ENCODE data around the gene TAMALIN.
A peak's percentile ranks its signal among the peaks of the same experiment; 100 is the strongest.

The TAMALIN gene

DNA sequence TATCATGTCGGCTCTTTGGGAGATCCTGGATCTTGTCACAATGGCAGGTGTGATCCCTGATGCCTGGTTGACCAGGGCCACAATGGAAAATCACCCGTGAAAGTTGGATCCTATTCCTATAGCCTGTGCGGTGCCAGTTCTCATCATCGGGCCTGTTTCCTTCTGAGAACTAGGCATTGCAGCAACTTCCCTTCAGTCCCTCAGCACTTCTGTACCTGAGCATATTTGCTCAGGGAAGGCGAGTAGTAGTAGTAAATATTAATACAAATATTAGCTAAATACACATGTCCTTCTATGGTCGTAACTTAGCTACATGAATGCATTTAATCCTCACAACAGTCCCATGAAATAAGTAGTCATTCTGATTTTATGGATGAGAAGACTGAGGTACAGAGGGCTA lies 22.1 kb upstream of the TAMALIN start:
- no peak for DNase-seq (ENCODE audit: low read depth in 2 of 2)

DNA sequence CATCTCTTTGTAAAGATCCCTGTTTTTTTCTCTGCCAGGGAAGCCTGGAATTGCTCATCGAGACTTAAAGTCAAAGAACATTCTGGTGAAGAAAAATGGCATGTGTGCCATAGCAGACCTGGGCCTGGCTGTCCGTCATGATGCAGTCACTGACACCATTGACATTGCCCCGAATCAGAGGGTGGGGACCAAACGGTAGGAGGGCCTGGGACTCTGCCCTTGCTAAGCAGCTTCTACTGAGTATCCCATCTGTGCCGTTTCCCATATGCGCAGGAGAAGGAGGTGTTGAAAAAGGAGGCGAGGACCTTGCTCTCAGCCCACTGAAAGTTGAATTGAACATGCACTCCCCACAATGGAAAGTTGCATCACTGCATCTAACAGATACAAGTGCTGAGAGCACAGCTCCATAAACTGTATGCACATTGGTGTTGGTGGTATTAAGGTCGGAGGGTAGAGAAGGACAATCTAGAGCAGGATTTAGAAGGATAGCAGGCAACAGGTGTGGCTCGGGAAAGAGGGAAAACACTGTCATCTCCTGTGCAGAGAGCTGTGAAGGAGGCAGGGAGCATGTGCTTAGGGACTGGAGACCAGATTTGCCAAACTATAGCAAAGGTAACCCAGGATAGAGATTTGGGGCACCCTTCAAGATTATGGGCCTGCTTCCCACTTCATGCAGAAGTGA lies 21.5 kb upstream of the TAMALIN start:
- DNase-seq (ENCODE audit: low read depth in 2 of 2), result no peak

GRCh38 chr12:51986834-51987233 lies 19.9 kb upstream of the TAMALIN start:
- DNase-seq (ENCODE audit: low read depth in 2 of 2), result no peak

- DNase-seq (ENCODE audit: low read depth in 2 of 2), result no peak
Measured at GRCh38 chr12:51992246-51992645, 14.5 kb upstream of the TAMALIN start.

GRCh38 chr12:51994539-51994820 lies 12.3 kb upstream of the TAMALIN start:
- DNase-seq (ENCODE audit: low read depth in 2 of 2), result no peak

- DNase-seq (ENCODE audit: low read depth in 2 of 2), result no peak
Measured at GRCh38 chr12:51994959-51995358, 11.8 kb upstream of the TAMALIN start.

GRCh38 chr12:51997136-51997535 lies 9.6 kb upstream of the TAMALIN start:
- no peak for DNase-seq (ENCODE audit: low read depth in 2 of 2)

- DNase-seq (ENCODE audit: low read depth in 2 of 2), result no peak
Measured at GRCh38 chr12:52003016-52003550, 3.7 kb upstream of the TAMALIN start.

DNA sequence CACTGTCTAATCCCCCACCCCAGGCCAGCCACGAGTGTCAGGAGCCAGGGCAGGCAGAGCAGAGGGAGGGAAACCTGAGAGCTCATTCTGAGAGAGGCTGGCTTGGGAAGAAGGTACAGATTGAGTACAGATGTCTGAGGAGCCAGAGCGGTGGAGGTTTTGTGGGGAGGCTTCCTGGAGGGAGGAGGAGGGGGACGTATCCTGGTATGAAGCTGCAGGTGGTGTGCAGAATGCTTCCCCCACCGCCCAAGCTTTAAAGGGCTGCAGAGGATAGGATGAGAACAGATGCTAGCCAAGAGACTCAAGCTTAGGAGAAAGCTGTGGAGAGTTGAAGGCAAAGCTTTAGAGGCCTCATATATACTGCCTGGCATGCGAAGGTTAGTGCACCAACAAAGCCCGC lies 3.2 kb upstream of the TAMALIN start:
- DNase-seq (ENCODE audit: low read depth in 2 of 2), result no peak

DNA sequence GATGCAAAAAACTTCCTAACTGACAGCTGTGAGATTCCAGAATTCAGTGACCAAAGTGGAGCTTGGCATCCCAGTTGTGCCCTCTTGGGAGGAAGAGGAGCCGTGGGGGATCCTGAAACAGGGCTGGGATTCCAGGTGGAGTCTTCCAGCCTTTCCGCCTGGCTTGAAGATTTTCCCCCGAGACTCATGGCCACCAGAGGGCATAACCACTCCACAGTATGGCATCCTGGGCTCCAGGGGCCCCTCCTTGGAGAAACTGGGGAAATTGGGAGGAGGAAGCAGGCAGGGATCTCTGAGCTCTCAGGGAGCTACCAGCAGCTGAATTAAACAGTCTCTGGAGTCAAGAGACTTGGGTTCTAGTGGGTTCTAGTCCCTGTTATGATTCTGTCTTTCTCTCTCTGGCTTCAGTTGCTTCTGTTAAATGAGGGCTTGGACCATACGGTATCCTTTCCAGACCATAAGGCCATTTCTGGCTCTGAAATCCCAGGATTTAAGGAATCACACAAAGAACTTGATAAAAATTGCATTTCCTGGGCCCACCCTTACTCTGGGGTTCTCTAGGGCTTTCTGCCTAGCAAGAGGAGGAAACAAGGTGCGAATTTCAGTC lies 2.6 kb upstream of the TAMALIN start:
- no peak for DNase-seq (ENCODE audit: low read depth in 2 of 2)

GRCh38 chr12:52005218-52005902 lies 1.4 kb upstream of the TAMALIN start:
- no peak for DNase-seq (ENCODE audit: low read depth in 2 of 2)

DNA sequence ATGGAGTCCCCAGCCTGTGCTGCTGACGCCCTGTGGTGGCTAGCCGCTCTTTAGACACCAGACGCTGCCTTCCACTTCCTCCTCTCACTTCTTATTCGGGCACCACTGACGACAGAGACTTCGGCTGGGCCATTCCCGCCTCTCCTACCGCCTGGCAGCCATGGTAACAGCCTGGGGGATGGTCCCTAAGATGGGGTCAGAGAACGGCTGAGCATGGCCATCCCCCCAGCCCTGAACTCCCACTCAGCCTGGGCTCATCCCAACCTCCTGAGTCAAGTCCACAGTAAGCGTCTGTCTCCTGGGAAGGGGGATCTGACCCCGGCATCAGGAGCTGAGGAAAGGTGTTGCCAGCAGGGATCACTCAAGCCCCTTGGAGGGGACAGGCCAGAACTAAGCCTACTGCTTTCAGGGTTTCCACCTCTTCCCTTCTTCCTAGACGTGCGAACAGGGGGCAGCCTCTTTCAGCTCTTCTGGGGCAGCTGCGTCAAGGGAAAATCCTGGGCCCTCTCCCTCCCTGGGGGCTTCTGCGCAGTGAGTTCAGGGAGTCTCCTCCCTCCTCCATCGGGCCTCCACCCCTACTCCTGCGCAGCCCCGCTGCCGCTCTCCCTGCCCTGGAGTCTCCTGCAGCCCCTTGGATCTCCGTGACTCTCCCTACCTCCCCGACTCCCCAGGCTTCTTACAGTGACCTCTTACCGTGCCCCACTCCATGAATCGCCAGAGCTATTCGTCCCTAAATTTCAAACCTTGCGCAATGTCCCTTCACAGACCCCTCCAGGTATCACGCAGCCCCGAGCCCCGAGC lies 643 bp upstream of the TAMALIN start:
- DNase-seq (ENCODE audit: low read depth in 2 of 2), result no peak

- DNase-seq (ENCODE audit: low read depth in 2 of 2), result peak; percentile 28 to 30
Measured at GRCh38 chr12:52007158-52007921, 594 bp downstream of the TAMALIN start.

- DNase-seq (ENCODE audit: low read depth in 2 of 2), result no peak
Measured at GRCh38 chr12:52007982-52008510, 1.3 kb downstream of the TAMALIN start.

DNA sequence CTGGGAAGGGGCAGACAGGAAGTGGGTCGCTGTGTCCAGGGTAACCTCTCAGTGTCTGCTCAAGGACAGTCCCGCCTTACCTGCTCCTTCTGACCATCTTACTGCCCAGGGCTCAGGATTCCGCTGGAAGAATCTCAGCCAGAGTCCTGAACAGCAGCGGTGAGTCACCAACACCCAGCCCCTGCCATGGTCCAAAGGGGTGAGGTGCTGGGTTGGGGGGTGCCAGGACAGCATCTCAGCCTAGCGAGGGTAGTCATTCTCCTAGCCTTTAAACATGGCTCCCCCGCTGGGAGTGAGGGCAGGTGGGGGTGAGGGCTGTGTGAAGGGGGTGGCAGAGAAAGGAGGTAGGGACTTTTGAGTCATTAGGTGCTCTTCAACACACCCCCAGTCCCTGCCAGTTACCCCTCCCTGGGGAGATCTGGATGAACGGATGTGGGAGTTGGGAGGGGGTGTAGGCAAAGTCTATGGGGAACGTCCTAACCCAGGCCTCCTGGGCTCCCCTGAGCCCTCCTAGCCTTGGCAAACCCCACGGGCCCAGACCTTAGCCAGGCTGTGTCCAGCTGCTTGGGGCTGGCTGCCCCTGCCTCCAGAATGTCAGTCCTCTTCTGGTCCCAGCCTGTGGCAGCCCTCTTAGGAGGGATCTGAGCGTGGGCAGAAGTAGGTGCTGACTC lies 2.5 kb downstream of the TAMALIN start:
- no peak for DNase-seq (ENCODE audit: low read depth in 2 of 2)

GRCh38 chr12:52010152-52010622 lies 3.4 kb downstream of the TAMALIN start:
- DNase-seq (ENCODE audit: low read depth in 2 of 2), result no peak

DNA sequence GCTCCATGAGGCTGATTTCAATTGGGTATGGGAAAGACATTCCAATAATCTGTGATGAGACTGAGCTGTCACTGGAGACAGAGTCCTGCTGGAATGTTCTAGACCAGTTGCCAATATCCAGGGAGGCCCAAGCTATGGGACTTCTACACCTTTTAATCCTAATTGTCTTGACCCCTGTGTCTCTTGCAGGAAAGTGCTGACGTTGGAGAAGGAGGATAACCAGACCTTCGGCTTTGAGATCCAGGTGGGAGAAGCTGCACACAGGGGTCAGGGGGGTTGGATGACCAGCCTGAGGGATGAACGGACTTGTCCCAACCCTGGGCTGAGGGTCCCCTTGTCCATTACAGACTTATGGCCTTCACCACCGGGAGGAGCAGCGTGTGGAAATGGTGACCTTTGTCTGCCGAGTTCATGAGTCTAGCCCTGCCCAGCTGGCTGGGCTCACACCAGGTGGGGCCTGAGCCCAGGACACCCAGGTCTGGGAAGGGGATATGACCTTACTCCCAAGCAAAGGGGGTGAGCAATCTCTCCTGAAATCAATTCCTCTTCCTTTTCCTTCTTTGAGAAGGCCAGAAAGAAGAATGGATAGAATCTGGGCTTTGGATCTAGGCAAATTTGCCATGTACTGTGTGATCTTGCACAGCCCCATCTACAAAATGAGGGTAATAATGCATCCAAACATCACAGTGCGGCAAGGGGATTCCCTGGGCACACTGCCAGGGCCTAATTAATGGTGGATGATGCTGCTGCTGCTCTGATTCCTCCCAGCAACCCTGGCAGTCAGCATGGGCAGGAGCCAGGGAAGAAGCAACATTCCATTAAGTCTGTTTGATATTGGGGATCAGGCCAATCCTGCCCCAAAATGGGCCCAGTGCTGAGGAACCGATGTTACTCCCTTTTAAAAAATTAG lies 4.2 kb downstream of the TAMALIN start:
- no peak for DNase-seq (ENCODE audit: low read depth in 2 of 2)

GRCh38 chr12:52011602-52012214 lies 5.0 kb downstream of the TAMALIN start:
- no peak for DNase-seq (ENCODE audit: low read depth in 2 of 2)
